GM21423 (cell line): ENCODE data around the gene CAPN7.
A peak's percentile ranks its signal among the peaks of the same experiment; 100 is the strongest.
"Not testable (repeated sequence)": the region's sequence is repeated elsewhere in the genome, so short reads cannot be mapped to it uniquely, and the experiment has no call there.

Experiments
- ATAC-seq: cut with Tn5 transposase; IDR thresholded peaks from one replicate; pipeline ENCODE4 v1.9.1; 2021; ENCODE audit warnings: mild to moderate bottlenecking, moderate library complexity; ENCODE audit not compliant: unreplicated experiment

The CAPN7 gene

DNA sequence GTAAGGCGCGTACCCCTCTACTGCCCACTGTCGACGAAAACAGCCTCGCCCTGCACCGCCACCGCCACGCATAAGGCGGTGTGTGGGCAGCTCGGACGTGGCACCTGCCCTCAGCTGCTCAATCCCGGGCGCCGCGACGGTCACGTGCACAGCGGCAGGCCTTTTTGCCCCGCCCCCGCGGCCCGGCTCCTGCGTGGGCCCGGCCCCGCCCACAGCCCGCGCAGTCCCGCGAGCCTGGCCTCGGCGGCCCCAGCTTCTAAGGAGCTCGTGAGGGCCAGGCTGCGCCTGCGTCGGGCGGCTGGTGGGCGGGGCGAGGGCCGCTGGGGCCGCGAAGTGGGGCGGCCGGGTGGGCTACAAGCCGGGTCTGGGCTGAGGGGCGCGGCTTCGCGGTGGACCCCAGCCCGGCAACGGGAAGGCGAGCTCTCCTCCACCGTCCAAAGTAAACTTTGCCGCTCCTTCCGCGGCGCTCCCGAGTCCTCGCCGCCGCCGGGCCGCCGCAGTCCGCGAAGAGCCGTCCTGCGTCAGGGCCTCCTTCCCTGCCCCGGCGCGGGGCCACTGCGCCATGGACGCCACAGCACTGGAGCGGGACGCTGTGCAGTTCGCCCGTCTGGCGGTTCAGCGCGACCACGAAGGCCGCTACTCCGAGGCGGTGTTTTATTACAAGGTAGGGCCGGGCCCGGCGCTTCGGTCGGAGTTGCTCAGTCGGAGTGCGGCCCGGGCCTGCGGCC lies at the start of gene CAPN7:
Gene CAPN7 (plus strand): TSS at position 313 of the 728 bp plus-strand sequence. CDS start 250 bp downstream, at position 563.
- ATAC-seq, result peak; percentile 90

DNA sequence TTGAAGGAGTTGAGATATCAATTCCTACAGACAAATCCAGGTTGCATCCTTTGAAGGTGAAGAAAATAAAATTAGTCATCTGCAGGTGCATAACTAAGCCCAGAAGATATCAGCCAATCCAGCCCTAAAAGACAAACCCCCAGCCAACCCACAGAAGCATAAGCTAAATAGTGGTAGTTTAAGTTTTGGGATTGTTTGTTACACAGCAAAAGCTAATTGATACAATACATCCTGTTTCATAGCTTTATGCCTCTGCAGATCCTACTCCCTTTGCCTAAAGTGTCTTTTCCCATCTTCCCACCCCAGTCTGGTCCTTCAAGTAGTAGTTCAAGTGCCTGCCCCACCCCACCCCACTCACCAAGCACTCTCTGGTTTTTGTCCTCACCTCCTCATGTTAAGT lies 48.6 kb upstream of the CAPN7 start:
- no peak for ATAC-seq

DNA sequence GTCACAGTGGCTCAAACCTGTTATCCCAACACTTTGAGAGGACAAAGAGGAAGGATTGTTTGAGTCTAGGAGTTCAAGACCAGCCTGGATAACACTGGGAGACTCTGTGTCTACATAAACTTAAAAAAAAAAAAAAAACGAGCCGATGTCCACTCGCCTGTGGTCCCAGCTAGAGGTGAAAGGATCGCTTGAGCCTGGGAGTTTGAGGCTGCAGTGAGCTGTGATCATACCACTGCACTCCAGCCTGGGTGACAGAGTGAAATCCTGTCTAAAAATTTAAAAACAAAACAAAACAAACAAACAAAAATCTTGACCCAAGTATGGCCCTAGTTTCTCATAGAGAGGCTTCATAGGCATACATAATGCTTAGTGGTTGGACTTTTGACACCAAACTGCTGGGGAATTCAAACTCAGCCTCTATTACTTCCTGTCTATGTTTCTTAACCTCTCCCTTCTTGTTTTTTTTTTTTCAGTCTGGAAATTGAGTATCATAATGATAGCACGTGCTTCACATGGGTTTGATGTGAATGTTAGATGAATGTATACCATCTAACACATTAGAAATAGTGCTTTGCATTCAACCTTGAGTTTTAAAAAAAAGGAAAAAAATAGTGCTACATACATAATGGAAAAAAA lies 46.4 kb upstream of the CAPN7 start:
- ATAC-seq, result no peak

DNA sequence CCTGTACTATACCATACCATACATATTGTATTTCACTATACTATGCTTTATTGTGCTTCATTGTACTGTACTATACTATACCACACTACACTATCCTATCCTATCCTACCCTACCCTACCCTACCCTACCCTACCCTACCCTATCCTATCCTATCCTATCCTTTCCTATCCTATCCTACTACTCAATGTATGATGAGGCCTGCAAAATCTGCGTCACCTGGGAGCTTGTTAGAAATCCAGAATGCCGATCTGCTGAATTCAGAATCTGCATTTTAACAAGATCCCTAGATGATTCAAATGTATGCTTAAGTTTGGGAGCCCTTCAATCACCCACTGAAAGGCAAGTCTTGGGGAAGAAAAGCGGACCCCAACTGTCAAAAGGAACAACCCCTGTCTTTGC lies 45.4 kb upstream of the CAPN7 start:
- ATAC-seq, result no peak

DNA sequence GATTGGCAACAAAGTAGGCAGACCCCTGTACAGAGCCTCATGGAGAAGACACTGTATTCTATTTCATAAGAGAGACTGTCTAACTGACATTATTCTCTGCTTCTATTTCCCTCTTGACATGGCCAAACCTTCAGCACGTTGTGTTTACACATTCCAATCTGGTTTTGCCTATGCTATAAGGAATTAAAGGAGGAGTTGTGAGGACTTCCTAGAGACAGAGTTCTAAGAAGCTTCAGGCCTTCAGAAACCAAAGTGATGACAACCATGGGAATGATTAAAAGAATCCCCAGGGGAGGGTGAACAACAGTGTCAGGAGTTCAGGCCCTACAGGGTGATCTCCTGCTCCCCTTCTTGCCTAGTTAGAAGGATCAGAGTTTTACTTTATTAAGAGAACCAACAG lies 44.9 kb upstream of the CAPN7 start:
- ATAC-seq, result no peak

DNA sequence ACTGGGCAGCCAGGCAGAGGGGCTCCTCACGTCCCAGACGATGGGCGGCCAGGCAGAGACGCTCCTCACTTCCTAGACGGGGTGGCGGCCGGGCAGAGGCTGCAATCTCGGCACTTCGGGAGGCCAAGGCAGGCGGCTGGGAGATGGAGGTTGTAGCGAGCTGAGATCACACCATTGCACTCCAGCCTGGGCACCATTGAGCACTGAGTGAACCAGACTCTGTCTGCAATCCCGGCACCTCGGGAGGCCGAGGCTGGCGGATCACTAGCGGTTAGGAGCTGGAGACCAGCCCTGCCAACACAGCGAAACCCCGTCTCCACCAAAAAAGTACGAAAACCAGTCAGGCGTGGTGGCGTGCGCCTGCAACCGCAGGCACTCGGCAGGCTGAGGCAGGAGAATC lies 42.4 kb upstream of the CAPN7 start:
- ATAC-seq, result not testable (repeated sequence)

DNA sequence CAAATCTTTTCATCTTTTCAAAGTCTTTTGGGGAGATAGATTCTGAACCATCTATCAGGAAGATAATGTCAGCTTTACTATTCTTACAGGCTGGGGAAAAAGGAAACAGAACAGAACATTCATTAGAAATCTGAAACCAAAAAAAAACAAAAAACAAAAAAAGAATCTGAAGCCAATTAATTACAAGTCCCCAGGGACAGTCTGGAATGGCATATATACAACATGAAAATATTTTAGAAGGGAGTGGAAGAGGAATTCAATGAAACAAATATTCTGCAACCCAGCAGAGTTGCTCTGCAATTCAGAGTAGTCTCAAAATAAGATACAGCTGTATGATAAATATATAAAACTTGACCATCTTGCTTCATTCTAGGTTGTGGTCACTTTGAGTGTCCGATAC lies 41.7 kb upstream of the CAPN7 start:
- no peak for ATAC-seq

DNA sequence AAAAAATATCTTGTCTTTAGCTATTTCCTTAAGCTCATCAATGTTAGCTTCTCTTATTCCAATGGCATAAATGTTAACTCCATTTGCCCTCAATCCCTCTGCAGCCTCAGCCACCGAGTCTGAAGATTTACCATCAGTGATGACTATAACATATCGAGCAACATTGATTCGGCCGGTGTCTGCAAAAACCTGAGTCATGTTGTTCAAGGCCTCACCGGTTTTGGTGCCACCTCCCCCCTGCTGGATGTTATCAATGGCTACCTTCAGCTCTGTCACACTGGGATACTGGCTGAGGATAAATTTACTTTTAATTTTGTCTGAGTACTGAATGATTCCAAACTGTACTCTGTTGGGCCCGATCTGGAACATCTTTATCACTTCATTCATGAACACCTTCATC lies 41.0 kb upstream of the CAPN7 start:
- ATAC-seq, result no peak

DNA sequence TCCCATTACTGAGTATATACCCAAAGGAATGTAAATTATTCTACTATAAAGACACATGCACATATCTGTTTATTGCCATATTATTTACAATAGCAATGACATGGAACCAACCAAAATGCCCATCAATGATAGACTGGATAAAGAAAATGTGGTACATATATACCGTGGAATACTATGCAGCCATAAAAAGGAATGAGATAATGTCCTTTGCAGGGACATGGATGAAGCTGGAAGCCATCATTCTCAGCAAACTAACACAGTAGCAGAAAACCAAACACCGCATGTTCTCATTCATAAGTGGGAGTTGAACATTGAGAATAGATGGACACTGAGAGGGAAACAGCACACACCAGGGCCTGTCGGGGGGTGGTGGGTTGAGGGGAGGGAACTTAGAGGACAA lies 39.7 kb upstream of the CAPN7 start:
- not testable (repeated sequence) for ATAC-seq

DNA sequence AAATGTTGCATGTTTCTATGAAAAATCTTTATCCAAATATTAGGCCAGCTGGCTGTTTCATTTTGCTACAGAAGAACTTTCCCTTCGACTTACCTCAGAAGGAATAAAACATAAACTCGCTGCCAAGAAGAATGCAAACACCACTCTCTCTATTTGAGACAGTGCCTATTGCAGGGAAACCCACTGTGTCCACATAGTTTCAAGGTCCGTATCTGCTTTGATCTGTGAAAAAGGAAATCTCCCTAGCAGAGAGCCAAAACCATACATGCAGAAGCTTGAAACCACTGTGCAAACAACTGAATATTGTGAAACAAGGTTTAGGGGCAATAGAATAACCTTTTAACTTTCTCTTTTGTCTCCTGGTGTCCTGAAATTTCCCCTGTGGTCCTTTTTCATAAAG lies 35.0 kb upstream of the CAPN7 start:
- peak; percentile 69 for ATAC-seq

DNA sequence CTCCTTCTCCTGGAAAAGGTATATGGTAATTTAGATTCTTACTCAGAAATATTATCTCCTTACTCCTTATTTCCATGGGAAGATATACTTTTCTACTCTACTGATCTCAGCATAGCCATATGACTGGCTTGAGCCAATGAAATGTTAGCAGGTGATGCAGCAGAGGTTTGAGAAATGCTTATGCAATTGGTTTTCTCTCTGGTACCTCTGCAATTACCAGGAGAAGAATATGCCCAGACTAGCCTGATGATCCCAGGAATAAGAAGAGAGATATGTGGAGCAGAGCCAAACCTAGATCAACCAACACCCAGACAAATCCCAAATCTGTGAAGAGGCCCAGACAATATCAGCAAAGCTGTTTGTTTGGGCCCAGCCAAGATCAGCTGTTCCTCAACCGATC lies 33.2 kb upstream of the CAPN7 start:
- no peak for ATAC-seq

DNA sequence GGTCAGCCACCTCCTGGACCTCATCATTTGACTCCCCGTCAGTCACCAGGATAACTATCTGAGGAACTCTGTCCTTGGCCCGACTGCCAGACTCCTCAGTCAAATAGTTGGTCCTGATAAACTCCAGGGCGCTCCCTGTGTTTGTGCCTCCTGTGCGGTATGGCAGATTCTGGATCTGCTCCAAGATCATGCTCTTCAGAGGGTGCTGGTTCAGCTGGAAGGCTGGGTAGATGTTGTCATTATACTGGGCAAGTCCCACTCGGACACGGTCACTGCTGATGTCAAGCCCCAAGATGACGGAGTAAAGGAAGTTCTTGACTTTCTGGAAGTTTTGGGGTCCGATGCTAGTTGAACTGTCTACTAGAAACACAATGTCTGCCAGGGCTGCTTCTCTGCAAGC lies 31.1 kb upstream of the CAPN7 start:
- ATAC-seq, result no peak

DNA sequence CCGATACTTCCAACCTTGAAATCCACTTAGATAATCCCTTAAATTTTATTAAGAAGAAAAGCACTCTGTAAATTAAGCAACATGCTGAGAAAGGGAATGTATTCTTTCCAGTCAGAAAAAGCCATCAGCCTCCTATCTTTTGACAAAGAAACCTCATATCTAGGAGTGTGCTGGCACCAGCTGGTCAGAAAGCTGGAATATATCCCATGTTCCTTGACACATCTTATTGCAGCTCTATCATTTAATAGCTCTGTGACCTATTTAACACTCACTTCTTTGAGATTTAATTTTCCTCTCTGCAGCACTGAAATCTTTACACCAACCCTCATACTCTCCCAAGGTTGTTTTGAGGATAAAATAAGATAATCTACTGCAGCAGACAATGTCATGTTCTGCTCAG lies 30.4 kb upstream of the CAPN7 start:
- no peak for ATAC-seq

DNA sequence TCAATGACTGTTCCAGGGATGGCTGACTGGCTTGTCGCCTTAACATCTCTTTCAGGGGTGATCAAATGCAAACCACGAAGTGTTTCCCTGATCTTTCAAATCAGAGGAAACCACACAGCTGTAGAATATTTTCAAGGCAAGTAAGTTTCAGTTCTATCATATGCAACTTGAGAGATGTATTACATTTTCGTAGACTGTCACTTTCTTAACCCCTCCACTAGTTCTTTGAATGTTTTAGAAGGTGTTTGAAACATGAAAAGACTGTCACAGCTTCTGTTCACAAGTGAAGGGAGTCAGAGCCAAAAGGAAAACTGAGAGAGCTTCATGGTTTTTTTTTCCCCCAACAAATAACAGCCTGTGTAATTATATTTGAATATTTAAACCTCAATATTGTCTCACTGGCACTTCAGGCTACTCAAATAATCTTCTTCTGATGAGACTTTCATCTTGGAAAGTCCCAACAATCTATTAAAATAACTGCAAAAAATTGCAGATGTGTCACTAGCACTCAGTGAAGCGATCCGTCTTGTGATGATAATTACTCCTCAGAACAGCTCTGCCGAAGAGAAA lies 25.9 kb upstream of the CAPN7 start:
- ATAC-seq, result peak; percentile 69

DNA sequence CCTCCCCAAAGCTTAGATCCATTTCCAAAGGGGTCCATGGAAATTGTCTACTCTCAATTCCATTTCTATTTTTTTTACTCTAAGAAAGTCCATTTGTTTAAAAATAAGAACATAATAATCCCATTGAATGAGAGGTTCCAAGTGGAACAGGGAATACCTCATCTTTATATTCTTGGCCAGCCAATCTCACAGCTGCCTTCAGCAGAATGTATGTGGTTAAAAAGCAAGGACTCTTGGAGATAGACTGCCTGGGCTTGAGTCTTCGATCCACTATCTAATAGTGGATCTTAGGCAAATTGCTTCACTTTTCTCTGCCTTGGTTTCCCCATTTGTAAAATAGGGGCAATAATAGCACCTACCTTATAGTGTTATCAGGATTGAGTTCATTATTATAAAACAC lies 24.5 kb upstream of the CAPN7 start:
- no peak for ATAC-seq

DNA sequence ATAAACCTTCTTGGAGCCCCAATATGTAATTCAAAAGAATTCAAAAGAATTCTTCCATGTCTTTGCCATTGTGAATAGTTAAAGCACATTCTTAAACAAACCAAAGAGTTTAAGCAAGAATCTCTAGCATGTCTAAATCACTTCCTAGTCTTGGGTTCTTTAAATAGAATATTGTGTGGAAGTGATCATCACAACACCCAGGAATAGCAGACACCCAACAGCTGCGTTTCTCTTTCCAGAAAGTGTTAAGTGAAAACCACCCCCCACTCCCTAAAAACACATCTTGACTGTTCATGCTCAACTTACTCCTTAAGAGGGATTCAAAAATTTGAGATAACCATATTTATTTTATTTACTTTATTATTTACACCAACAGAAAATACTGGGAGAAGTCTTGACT lies 24.1 kb upstream of the CAPN7 start:
- ATAC-seq, result no peak

DNA sequence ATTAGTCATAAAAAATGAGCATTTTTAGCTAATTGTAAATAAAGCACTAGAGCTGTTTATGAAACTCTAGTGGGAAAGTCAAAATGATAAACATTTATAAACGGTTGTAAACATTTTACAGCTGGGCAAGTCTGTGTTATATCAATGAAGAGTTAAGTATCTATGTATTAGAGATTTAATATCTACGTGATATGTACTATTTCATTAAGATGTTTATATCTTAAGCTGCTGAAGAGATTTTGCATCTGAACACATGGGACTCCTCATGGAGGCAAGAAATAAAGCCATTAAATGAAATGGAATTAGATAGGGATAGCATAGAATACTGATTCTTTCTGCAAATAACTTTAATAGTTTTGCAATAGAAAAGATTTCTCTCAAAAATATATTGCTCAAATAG lies 23.0 kb upstream of the CAPN7 start:
- ATAC-seq, result no peak

DNA sequence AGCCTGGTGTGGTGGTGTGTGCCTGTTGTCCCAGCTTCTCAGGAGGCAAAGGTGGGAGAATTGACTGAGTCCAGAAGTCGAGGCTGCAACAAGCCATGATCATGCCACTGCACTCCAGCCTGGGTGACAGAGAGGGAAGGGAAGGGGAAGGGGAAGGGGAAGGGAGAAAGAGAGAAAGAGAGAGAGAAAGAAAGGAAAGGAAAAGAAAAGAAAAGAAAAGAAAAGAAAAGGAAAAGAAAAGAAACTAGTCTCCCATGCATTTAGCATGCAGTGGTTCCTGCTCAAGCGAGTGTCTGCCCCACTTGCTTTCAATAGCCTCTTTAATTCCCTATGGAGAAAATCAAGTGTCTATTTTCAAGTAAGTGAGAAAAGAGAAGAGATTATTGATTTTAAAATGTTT lies 20.6 kb upstream of the CAPN7 start:
- ATAC-seq, result no peak

DNA sequence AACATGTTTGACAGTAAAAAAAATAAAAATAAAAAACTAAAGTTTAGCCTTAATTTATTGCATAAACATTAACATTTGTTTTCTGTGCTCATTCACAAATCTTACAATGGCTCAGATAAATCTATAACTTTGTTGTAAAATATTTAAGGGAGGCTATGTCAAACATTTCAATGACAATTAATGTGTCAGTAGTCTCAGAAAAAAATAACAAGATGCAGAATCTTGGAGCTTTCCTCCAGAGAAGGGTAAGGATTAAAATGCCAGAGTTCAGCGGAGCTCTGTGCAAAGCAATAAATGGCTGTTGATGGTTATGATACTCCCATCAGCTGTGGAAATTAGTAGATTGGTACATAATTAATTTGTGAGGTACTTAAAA lies 20.0 kb upstream of the CAPN7 start:
- no peak for ATAC-seq

DNA sequence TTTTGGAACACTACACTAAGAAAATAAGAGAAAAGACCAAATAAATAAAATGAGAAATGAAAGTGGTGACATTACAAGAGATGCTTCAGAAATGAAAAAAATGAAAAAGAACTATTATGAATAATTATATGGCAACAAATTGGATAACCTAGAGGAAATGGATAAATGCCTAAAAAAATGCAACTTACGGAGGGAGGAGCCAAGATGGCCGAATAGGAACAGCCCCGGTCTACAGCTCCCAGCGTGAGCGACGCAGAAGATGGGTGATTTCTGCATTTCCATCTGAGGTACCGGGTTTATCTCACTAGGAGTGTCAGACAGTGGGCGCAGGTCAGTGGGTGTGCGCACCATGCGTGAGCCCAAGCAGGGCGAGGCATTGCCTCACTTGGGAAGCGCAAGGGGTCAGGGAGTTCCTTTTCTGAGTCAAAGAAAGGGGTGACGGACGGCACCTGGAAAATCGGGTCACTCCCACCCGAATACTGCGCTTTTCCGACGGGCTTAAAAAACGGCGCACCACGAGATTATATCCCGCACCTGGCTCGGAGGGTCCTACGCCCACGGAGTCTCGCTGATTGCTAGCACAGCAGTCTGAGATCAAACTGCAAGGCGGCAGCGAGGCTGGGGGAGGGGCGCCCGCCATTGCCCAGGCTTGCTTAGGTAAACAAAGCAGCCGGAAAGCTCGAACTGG lies 19.4 kb upstream of the CAPN7 start:
- ATAC-seq, result not testable (repeated sequence)

DNA sequence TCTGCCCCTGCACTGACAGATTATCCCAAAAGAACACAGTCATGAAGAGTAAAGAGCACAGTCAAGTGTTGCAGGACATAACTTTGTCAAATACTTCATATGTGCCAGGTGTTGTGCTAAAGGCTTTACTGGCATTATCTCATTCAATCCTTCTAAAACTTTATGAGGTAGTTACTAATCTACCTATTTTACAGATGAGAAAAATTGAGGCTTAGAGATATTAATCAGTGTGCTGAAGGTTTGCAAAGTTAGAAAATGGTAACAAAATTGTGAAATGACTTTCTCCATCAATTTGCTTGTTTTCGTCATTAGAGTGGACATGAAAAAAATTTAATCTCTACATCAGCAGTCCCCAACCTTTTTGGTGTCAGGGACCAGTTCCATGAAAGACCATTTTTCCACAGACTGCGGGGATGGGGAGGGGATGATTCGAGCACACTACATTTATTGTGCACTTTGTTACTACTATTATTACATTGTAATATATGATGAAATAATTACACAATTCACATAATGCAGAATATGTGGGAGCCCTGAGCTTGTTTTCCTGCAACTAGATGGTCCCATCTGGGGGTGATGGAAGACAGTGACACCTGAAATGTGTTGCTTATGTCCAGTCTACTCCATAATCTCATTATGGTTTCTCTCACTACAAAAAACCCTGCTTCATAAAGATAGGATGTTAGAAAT lies 8.6 kb upstream of the CAPN7 start:
- ATAC-seq, result no peak
